Loucy (cell line): Measurements from ENCODE around the gene RAD51B.

ENCODE experiments used
- EZH2phosphoT487 ChIP-seq: fragments of 200-600 bp; IDR thresholded peaks from 2 replicates; pipeline ENCODE4 v1.6.1; 2018; ENCODE audit warnings: antibody characterized with exemption, mild to moderate bottlenecking, moderate library complexity, borderline replicate concordance
- TF ChIP-seq, protein P1 (sequence below): fragments of 200-600 bp; sonication (generic); conservative IDR thresholded peaks from 2 replicates; pipeline ENCODE4 v1.5.1; 2014; ENCODE audit warnings: mild to moderate bottlenecking, antibody characterized with exemption, low read length

DNA sequence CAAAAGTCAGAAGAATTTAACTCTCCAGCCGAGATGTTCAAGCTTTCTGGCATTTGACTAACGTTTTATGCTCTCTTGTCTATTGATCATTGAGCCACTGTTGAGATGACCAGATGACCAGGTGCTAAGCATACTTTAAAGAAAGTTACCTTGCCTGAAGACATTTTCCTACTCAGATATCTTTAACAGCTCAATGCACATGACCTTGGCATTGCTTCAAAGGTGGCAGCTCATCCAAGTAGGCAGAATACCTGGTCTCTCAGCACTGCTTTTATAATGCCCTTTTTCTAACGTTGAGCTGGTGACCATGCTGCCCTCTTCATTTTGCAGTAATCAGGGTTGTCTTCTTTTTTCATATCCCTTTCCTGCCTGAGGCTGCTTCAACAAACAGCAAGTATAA, 358.1 kb downstream of the RAD51B start:
- TF ChIP-seq, protein P1, sequence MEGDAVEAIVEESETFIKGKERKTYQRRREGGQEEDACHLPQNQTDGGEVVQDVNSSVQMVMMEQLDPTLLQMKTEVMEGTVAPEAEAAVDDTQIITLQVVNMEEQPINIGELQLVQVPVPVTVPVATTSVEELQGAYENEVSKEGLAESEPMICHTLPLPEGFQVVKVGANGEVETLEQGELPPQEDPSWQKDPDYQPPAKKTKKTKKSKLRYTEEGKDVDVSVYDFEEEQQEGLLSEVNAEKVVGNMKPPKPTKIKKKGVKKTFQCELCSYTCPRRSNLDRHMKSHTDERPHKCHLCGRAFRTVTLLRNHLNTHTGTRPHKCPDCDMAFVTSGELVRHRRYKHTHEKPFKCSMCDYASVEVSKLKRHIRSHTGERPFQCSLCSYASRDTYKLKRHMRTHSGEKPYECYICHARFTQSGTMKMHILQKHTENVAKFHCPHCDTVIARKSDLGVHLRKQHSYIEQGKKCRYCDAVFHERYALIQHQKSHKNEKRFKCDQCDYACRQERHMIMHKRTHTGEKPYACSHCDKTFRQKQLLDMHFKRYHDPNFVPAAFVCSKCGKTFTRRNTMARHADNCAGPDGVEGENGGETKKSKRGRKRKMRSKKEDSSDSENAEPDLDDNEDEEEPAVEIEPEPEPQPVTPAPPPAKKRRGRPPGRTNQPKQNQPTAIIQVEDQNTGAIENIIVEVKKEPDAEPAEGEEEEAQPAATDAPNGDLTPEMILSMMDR = no peak
- TF ChIP-seq EZH2phosphoT487 = no peak
